ENCODE data around the gene ENPP7. TPM values are rescaled to one million over a fixed set of nuclear protein-coding genes. Genes with fewer than 3 reads are reported as not detected.

ENPP7 gene
- total RNA-seq, 1 donor from 2014 or later: not detected

- TF ChIP-seq CTCF (IDR thresholded peaks at IDR 0.05; ENCODE audit: unreplicated experiment): no peak
- Mint-ChIP-seq H3K4me3 (ENCODE audit: unreplicated experiment) (peak overlapping the region; percentile 96), H3K4me1 (ENCODE audit: unreplicated experiment) (peaks cover 56% of the 10 kb centered on the region), H3K36me3 (ENCODE audit: low read depth, unreplicated experiment) (peaks cover 32% of the 10 kb centered on the region), H3K9me3 (ENCODE audit: unreplicated experiment) (no peaks in the 10 kb centered on the region), H3K27ac (ENCODE audit: unreplicated experiment) (no peak overlapping the region), H3K27me3 (ENCODE audit: unreplicated experiment) (peaks cover 18% of the 10 kb centered on the region)
- DNase-seq (ENCODE audit: low spot score): no peak
Observed at GRCh38 chr17:79779084-79779529, 48.4 kb downstream of the ENPP7 start.

GRCh38 chr17:79779661-79780365 is 49.1 kb downstream of the ENPP7 start:
- H3K9me3 Mint-ChIP-seq (ENCODE audit: unreplicated experiment): no peaks in the 10 kb centered on the region
- peaks cover 33% of the 10 kb centered on the region for H3K36me3 Mint-ChIP-seq (ENCODE audit: low read depth, unreplicated experiment)
- peaks cover 56% of the 10 kb centered on the region for H3K4me1 Mint-ChIP-seq (ENCODE audit: unreplicated experiment)
- H3K27ac Mint-ChIP-seq (ENCODE audit: unreplicated experiment): no peak overlapping the region
- peaks cover 18% of the 10 kb centered on the region for H3K27me3 Mint-ChIP-seq (ENCODE audit: unreplicated experiment)
- no peak for TF ChIP-seq CTCF (IDR thresholded peaks at IDR 0.05; ENCODE audit: unreplicated experiment)
- DNase-seq (ENCODE audit: low spot score): no peak
- peak overlapping the region; percentile 96 for H3K4me3 Mint-ChIP-seq (ENCODE audit: unreplicated experiment)

- H3K36me3 Mint-ChIP-seq (ENCODE audit: low read depth, unreplicated experiment): peaks cover 39% of the 10 kb centered on the region
- peak overlapping the region; percentile 83 for H3K4me3 Mint-ChIP-seq (ENCODE audit: unreplicated experiment)
- H3K4me1 Mint-ChIP-seq (ENCODE audit: unreplicated experiment): peaks cover 50% of the 10 kb centered on the region
- H3K27me3 Mint-ChIP-seq (ENCODE audit: unreplicated experiment): peaks cover 18% of the 10 kb centered on the region
- no peaks in the 10 kb centered on the region for H3K9me3 Mint-ChIP-seq (ENCODE audit: unreplicated experiment)
- H3K27ac Mint-ChIP-seq (ENCODE audit: unreplicated experiment): no peak overlapping the region
- no peak for DNase-seq (ENCODE audit: low spot score)
- no peak for TF ChIP-seq CTCF (IDR thresholded peaks at IDR 0.05; ENCODE audit: unreplicated experiment)
Observed at GRCh38 chr17:79781012-79781650, 50.4 kb downstream of the ENPP7 start.

GRCh38 chr17:79781736-79782575 is 51.2 kb downstream of the ENPP7 start:
- peaks cover 39% of the 10 kb centered on the region for H3K36me3 Mint-ChIP-seq (ENCODE audit: low read depth, unreplicated experiment)
- H3K27ac Mint-ChIP-seq (ENCODE audit: unreplicated experiment): no peak overlapping the region
- H3K4me1 Mint-ChIP-seq (ENCODE audit: unreplicated experiment): peaks cover 42% of the 10 kb centered on the region
- DNase-seq (ENCODE audit: low spot score): no peak
- no peak for TF ChIP-seq CTCF (IDR thresholded peaks at IDR 0.05; ENCODE audit: unreplicated experiment)
- peaks cover 18% of the 10 kb centered on the region for H3K27me3 Mint-ChIP-seq (ENCODE audit: unreplicated experiment)
- H3K4me3 Mint-ChIP-seq (ENCODE audit: unreplicated experiment): peak overlapping the region; percentile 12
- H3K9me3 Mint-ChIP-seq (ENCODE audit: unreplicated experiment): no peaks in the 10 kb centered on the region
